ENCODE data around the gene EPHA6.
A peak's percentile ranks its signal among the peaks of the same experiment; 100 is the strongest.

The EPHA6 gene

DNA sequence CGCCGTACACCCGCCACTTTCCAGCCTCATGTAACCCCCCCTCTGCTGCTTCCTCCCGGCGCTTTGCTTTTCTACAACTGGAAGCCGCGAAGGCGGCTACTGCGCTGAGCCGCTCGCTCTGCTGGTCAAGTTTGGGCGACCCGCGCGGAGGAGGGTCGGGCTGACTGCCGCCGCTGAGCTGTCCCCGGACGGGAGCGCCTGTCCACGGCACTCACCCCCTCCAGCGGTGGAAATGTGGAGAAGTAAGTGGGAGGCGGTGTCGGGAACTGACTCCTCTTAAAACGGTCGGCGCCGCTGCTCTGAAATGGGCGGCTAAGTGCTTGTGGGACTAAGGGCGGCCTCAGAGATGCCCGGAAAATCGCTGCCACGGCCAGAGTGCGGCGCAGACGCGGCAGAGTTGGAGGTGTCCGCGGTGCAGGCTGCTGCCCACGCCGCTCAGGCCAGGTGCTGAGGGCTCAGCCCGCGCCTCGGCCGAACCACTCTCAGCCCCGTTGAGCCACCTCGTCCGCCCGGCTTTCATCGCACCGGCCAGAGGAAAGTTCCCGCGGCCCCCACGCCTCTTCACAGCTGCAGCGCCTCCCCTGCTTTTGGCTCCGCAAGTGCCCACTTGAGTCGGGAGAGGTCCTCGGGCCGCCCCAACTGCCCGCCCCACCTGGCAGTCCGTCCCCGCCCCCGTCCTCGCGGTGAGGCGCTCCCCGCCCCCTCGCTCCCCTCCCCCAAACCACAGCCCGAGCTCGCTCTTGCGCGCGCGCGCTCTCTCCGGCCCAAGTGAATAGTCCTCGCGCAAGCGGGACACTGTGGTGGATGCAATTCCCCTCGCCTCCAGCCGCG, at the start of gene EPHA6:
EPHA6 (plus strand) TSS at position 775 of the 831 bp plus-strand sequence.
- peak; percentile 38 for DNase-seq

DNA sequence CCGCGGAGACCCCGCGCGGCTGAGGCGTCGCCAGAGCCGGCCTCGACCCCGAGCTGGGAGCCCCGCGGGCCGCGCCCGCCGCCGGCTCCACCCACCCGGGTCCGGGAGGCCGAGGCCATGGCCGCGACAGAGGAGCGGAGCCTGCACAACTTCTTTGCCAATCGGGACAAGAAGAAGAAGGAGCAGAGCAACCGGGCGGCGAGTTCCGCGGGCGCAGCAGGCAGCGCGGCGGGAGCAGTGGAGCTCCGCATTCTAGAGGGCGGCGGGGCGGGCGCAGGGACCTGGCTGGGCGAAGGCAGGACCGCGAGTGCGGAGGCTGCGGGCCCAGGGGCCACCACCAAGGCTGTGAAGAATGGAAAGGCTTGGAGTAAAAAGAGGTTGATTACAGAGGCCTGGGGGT, 37.6 kb upstream of the EPHA6 start:
- no peak for DNase-seq

DNA sequence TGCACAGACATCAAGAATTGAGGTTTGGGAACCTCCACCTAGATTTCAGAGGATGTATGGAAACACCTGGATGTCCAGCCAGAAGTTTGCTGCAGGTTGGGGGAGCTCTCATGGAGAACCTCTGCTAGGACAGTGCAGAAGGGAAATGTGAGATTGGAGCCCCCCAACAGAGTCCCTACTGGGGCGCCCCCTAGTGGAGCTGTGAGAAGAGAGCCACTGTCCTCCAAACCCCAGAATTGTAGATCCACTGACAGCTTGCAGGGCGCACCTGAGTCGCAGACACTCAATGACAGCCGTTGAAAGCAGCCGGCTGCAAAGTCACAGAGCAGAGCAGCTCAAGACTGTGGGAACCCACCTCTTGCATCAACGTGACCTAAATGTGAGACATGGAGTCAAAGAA, 34.6 kb upstream of the EPHA6 start:
- DNase-seq = no peak

DNA sequence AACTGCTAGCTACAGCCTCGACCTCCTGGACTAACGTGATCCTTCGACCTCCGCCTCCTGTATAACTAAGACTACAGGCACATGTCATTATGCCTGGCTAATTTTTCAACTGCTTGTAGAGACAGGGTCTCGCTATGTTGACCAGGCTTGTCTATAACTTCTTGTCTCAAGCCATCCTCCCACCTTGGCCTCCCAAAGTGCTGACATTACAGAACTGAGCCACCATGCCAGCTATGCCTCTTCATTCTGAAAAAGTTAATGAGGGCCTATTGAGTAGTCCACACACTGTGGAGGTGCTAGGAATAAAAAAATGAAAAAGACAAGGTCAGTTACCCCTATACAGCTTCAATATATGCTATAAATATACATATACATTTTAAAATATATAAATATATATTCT, 18.3 kb upstream of the EPHA6 start:
- DNase-seq = no peak

DNA sequence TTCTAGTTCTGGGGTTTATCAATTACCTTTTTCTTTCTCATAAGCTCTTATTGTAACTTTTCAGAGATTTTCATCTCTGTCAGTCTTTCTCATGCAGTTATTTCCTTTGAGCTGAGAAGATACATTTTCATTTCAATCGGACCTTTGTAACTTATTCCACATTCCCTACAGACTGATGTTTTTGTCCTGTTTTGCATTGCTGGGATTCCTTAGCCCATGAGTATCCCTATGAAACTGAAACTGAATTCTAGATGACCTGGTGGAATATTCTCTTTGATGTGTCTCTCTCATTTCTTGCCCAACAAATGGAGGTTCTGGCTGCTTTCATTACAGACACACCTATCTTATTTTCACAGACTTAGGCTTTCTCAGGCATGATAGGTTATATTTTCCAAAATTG, 10.5 kb upstream of the EPHA6 start:
- DNase-seq = no peak

DNA sequence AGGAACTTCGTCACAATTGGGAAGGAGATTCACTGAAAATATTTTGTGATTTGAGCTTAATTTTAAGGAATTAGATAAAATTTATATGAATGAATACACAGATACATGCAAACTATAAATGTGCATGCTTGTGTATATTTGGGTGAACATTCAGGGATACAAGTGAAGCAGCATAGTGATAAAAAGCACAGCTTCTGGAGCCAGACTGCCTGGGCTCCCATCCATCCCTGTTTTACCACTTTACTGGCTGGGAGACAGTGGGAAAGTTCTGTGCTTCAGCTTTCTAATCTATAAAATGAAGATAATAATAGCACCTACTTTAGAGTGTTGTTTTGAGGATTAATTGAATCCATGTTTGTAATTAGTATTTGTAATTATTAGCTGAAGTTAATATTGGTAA, 8.1 kb upstream of the EPHA6 start:
- no peak for DNase-seq

DNA sequence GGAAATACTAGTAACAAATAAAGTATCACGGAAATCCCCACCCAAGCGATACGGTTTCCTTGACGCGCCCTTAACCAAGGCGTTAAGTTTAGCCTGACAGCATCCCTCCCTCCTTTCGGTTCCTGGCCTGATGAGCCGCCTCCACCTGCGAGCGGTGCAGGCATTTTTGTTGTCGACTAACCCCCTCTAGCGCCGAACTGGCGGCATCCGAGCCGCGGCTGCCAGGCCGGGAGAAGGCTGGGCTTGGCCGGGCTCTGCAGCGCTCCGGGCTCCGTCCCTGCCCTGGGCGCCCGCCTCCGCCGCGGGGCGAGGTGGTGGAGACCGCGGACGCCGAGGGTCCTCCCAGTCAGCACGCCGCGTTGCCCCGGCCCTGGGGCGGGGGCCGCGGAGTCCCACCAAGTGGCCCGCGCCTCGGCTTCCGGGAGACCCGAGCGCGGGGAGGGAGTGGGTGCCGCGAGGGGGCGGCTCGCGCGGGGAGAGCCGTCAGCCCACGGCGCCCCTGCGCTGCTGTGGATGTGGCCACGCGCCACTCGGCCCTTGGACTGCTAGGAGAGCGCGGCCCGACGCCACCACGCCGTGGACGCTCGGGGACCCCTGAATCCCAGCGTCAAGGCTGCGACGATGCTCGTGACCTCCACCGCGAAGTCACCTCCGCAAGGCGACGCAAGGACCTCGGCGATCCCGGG, 1.1 kb upstream of the EPHA6 start:
- peak; percentile 59 for DNase-seq

DNA sequence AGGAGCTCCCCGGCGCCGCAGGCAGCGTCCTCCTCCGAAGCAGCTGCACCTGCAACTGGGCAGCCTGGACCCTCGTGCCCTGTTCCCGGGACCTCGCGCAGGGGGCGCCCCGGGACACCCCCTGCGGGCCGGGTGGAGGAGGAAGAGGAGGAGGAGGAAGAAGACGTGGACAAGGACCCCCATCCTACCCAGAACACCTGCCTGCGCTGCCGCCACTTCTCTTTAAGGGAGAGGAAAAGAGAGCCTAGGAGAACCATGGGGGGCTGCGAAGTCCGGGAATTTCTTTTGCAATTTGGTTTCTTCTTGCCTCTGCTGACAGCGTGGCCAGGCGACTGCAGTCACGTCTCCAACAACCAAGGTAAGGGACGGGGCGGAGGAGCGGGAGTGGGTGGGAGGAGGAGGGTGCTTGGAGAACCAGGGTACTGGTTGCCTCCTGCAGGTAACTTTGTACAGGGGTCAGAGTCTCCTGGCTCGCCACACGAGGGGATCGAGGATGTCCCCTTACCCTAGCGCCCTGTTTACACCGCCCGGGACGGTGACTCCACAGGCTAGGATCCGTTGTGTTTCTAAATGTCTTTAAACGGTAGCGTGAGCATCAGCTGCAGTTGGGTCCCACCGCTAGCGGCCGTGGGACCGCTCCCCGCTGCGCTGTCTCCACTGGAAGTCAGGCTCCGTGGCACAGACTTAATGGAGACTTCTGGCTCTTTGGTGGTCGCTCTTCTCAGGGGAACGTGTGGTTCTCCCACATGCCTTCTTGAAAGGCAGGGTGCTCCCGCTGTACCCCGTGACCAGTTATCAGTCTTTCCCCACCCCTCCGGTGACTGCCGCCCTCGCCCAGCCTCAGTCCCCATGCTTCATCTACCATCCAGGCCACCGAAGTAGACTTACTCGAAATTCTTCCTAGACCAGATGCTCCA, 515 bp downstream of the EPHA6 start:
- DNase-seq = no peak

DNA sequence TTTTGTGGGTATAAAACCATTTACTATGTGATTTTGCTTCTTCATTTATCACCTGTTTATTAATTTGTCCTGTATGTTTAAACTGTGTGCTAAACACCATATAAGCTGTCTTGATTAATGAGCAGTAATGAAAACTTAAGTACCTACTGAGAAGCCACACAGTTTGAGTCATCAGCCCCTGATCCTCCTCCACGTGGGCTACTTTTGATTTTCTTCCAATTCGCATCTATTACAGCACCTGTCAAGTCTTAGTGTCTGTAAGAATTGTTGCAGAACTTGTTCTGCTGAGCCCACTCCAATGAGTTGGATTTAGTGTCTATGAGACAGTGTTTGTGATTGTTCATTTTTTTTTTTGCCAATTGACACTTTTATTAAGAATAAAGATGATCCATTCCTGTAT, 16.8 kb downstream of the EPHA6 start:
- DNase-seq = no peak

DNA sequence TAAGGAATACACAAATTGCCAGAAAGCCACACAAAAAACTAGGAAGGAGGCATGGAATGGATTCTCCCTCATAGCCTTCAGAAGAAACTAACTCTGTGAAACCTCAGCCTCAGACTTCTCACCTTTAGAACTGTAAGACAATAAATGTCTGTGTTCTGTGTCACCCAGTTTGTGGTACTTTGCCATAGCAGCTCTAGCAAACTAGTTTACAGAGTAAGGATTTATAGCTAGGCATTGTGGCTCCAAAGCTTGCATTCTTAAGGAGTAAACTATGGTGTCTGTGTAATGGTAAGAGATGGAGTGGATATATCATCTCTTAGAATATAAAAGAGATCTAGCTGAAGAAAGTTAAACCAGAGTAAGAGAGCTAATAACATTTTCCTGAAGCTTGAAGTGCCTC, 18.9 kb downstream of the EPHA6 start:
- no peak for DNase-seq

DNA sequence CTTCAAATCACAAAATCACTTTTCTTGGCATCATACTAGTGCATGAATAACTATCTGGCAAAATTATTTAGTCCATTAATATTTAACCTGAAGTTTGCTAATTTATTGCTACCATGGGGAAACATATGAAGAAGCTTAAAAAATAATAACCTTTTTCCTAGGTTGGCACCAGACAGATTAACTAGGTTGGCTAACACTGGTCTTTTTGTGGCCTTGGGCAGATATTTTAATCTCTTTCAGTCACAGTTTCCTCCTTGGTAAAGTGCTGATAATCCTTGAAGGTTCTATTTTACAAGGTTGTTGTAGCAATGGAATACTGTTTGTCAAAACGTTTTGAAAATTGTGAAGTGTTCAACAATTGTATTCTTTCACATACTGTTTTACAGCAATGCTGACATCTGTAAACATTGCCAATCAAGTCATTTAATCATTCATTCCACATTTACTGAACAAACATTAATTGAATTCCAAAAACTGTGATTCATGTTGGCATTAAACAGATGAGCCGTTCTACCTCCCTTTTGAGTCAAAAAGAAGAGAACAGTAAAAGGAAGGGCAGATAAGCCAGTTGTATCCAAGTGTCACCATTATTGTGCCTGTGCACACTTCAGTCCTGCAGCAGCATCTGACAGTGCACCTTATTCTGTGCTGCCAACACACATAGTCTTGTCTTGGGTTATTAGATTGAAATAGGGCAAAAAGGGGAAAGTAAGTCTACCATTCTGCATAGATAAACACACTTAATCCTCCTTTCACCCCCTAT, 21.9 kb downstream of the EPHA6 start:
- no peak for DNase-seq

DNA sequence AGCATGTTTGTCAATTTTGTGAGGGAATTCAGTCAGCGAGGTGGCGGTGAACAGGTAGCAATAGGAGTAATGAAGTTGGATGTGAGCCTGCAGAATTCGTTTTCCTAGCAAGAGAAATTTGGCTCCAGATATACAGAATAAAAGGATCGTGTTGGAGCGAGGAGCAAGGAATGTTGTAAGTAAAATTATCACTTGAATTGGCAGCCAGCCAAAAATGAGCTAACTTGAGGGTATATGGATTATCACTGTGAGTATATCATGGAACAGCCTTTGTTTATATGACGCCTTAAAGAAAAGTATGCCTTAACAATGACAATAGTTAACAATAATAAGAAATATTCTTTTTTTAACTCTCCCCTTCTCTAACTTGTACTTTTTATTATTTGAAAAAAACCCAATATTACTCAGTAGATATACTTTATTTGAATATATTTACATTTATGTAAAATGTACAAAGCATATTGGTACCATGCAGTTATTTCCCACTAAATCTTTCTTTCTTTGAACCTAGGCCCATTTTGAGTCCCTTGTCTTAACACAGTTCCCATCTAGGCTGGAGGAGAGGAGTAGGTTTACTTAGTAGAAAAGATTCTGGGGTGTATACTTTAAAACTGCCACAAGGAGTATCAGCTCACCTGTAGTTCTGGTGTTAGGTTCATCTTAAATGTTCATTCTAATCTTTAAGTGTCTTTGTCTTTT, 29.3 kb downstream of the EPHA6 start:
- no peak for DNase-seq

DNA sequence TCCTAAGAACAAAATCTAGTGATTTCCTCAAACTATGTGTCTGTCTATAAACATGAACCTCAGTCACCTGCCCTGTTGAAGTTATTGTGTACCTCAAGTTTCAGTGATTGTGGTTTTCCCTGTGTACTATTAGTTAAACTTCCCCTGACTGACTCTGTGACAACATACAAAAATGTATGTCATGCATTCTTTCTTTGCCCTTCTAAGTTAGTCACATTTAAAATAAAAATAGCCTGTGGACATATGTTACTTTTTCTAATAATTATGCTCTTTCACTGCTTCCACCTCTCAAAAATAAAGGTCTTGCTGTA, 29.8 kb downstream of the EPHA6 start:
- DNase-seq = no peak

DNA sequence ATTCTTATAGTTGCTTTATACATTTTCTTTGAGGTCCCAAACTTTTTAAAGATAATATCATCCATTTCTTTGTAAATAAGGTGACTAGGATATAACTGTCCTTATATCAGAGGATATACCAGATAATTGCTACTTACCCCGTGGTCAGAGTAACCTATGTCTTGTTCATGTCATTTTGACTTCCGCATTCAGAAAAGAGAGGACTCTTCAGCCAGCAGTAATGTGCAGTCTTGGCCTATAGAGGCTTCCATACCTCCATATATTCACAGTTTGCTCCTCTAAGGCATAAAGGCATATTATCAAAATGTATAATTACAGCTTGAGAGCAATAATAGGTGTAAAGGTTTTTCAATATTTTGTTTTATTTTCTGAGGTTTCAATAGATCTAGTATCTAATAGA, 38.5 kb downstream of the EPHA6 start:
- no peak for DNase-seq

DNA sequence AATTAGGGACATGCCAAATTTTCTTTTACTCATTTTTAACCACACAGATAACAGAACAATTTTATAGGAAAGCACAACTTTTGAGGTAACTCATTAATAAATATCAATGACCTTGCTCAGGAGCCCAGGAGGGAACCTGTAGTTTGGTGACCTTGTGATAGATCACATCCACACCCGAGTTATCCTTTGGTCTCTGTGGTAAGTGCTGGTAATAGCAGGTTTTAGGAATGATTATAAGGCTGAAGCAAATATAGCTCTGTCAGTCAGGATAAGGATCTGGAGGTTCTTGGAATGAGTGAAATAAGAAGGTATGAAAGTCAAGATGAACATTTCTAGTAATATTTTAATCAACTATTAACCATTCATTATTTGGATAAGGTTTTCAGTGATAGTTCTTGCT, 46.5 kb downstream of the EPHA6 start:
- no peak for DNase-seq

DNA sequence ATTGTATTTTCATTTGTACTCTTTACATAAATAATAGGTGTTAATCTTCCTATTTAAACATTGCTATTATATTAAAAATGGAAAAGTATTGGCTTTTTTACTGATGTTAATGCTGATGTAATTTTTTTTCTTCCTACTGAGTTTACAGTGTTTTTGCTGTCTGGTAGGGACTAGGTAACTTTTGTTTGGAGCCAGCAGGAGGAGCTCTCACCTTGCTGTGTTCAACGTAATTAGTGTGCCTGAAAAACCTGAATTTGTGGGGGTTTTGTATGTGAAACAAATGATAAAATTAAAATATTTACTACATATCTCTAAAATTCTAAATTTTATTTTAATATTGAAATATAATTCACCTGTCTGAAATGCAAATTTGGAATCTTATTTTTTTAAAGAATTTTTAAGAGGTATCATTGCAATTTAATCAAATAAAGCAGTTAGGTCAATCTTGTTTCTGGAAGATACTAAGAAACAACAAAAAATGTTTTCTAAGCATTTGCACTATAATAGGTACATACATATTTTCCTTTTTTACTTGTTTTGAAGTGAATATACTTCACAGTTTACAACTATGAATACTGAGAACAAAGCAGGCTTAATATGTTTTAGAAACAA, 48.8 kb downstream of the EPHA6 start:
- peak; percentile 41 for DNase-seq

DNA sequence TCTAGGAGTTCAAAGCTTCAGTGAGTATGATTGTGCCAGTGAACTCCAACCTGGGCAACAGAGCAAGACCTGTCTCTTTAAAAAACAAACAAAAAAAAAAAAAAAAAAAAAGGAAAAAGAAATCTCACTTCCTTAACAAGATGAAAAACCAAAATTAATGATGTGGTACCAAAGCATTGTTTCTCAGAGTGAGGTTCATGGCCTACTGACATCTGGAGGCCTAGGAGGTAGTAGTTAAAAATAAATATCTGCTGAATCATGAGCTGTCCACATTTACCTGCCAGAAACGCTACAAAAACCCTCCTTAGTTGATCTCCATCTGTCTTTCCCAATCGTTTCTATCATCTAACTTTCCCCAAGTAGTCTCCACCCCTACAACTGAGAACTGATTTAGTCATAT, 51.2 kb downstream of the EPHA6 start:
- DNase-seq = no peak

DNA sequence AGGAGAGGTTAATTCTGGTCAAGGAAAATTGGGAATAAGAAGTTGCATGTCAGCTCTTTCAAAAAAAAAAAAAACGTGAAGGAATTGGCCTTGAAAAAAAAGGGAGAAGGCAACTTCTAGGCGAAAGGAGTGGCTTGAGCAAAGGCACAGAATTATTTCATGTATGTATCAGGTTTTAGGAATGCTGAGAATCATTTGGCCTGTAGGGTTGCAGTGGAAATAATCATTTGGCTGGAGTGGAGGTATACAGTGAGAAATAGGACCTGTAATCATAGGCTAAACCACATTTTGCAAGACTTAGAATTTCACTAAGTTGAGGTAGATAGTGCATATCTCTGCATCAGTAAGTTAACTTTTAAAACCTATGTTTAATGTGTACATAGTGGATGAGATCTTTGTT, 54.9 kb downstream of the EPHA6 start:
- DNase-seq = no peak

DNA sequence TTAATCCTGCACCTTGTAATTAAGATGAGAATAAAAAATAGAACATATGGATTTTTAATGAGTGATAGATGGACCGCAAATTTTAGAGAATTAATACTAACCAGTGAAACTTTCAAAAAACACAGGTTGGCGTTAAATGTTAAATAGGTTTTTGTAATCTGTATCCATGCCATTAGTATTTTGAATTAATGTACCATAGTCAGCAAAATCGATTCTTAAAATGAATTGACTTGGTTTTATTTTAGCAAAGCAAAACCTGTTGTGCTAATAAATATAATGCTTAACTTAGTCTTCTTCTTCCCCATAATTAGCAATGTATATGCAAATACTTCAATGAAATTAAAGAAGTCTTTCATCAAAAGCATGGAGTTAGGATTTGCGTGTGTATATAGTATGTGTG, 63.1 kb downstream of the EPHA6 start:
- no peak for DNase-seq

DNA sequence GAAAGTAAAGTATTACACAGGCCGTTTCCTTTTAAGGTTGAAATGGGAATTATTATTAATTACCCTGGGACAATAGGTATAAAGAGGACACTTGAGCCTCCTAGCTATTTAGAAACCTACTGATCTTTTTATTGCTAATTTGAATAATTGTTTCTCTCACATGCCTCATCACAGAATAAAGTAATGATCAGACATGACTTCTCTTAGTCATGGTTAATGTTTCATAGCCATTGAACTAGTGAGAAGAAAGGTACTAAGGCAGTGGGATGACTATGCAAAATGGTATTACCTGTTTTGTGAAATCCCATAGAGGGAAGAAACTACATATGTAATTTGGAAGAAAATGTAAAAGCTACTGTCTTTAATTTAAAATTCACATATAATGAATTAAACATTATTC, 85.6 kb downstream of the EPHA6 start:
- no peak for DNase-seq

DNA sequence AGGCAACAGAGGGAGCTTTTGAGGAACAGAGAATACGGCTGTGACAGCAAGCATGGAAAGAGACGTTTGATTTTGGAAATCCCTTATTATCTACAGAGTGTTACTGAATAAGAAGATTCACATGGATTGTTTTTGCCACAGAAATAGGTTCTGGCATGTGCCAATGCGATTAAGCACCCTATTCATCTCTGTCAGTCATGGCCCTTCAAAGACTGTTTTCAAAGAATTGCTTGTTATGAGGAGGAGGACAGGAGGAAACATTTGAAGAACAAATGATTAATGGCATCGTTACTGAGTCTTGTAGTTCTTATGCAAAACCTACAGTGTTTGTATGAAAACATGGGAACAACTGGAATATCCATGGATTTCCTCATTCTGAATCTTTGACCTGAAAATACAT, 86.2 kb downstream of the EPHA6 start:
- no peak for DNase-seq

DNA sequence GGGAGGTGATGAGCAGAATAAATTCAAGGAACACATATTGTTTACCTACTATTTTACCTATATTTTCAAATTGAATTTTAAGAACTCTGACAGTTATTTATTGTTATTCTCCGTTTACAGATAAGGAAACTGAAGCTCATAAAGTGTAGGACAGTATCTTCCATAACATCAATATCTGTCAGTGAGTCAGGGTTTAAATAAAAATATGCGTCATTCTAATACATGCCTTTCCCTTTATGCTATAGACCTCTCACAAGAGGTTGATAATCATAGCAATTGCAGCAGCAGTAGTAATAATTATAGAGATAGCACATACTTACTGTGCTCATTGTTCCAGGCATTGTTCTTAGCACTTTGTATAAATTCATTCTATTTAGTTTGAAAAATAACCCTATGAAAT, 101.1 kb downstream of the EPHA6 start:
- DNase-seq = no peak

Measured in NCI-H748 treated with DMSO at 0.1 percent for 48 hours (cell line).